DOHH2 (cell line): ENCODE results near the gene L3MBTL2.

Experiments used
- H3F3A ChIP-seq: fragments of 200-600 bp; sonication (generic), shearing (Covaris generic); 2 replicates; pipeline ENCODE4 v1.6.0; 2016; ENCODE audit warnings: antibody characterized with exemption, mild to moderate bottlenecking; ENCODE audit not compliant: control insufficient read depth, insufficient read depth
- H3K27ac ChIP-seq: fragments of 200-600 bp; sonication (generic); 2 replicates; pipeline ENCODE4 v1.5.1; 2014; ENCODE audit warnings: low read depth, mild to moderate bottlenecking, low read length, moderate library complexity
- H3K27me3 ChIP-seq: fragments of 200-600 bp; sonication (generic); 2 replicates; pipeline ENCODE4 v1.6.1; 2014; ENCODE audit warnings: mild to moderate bottlenecking, low read length, mixed read lengths; ENCODE audit not compliant: control insufficient read depth
- H3K36me3 ChIP-seq: fragments of 200-600 bp; sonication (generic); 2 replicates; pipeline ENCODE4 v1.6.1; 2014; ENCODE audit warnings: mild to moderate bottlenecking, low read length, moderate library complexity, mixed read lengths; ENCODE audit not compliant: control insufficient read depth
- H3K4me1 ChIP-seq: fragments of 200-600 bp; sonication (generic); 2 replicates; pipeline ENCODE4 v1.6.1; 2014; ENCODE audit warnings: mild to moderate bottlenecking, low read length, mixed read lengths; ENCODE audit not compliant: control insufficient read depth
- H3K4me2 ChIP-seq: fragments of 200-600 bp; sonication (generic); 2 replicates; pipeline ENCODE4 v1.6.0; 2014; ENCODE audit warnings: mild to moderate bottlenecking, low read length, moderate library complexity
- H3K4me3 ChIP-seq: fragments of 200-600 bp; sonication (generic); 2 replicates; pipeline ENCODE4 v1.5.1; 2014; ENCODE audit warnings: mild to moderate bottlenecking, low read length, mixed read lengths
- H3K79me2 ChIP-seq: fragments of 200-600 bp; sonication (generic); 2 replicates; pipeline ENCODE4 v1.6.1; 2014; ENCODE audit warnings: mild to moderate bottlenecking, low read length, mixed read lengths; ENCODE audit not compliant: control insufficient read depth
- H3K9me2 ChIP-seq: fragments of 200-600 bp; sonication (generic); replicated peaks from 2 replicates; pipeline ENCODE4 v1.6.1; 2014; ENCODE audit warnings: mild to moderate bottlenecking, low read length, mixed read lengths; ENCODE audit not compliant: control insufficient read depth
- H3K9me3 ChIP-seq: fragments of 200-600 bp; sonication (generic); 2 replicates; pipeline ENCODE4 v1.6.1; 2014; ENCODE audit warnings: antibody characterized with exemption, low read length, mixed read lengths; ENCODE audit not compliant: control insufficient read depth, insufficient read depth
- H4K20me1 ChIP-seq: fragments of 200-600 bp; sonication (generic); 2 replicates; pipeline ENCODE4 v1.6.0; 2014; ENCODE audit warnings: low read depth, mild to moderate bottlenecking, antibody characterized with exemption, low read length, moderate library complexity; ENCODE audit not compliant: control insufficient read depth, insufficient read depth
- EZH2phosphoT487 ChIP-seq: fragments of 200-600 bp; sonication (generic); IDR thresholded peaks from 2 replicates; pipeline ENCODE4 v1.6.1; 2017; ENCODE audit warnings: borderline replicate concordance, mild to moderate bottlenecking, antibody characterized with exemption, low read length, moderate library complexity, mixed read lengths
- TF ChIP-seq, protein P1 (sequence below): fragments of 200-600 bp; sonication (generic); IDR thresholded peaks from one replicate; pipeline ENCODE4 v1.5.1; 2014; ENCODE audit warnings: antibody characterized with exemption, mild to moderate bottlenecking, low read depth, low read length; ENCODE audit not compliant: poor library complexity, severe bottlenecking

L3MBTL2 gene

DNA sequence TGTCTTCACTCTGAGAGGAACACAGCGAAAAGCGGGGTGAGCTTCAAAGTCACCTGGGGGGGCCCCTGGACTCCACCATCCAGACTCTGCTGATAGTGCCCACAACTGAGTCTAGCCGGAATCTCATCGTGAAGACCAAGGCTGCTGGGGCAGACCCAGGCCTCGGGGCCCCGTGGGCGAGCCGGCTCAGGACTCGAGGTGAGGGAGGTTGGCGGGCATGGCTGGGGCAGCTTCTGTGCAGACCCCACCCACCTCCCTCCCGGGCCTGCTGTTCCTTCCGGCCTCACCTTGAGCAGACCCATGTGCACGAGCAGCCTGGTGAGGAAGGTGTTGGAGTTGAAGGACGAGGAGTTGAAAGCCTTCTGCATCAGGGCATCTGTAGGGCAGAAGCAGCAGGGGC lies 44.3 kb downstream of the L3MBTL2 start:
- H3K27me3 ChIP-seq, result no peaks in the 10 kb centered on the region
- no peaks in the 10 kb centered on the region for H3K9me2 ChIP-seq
- TF ChIP-seq, protein P1, sequence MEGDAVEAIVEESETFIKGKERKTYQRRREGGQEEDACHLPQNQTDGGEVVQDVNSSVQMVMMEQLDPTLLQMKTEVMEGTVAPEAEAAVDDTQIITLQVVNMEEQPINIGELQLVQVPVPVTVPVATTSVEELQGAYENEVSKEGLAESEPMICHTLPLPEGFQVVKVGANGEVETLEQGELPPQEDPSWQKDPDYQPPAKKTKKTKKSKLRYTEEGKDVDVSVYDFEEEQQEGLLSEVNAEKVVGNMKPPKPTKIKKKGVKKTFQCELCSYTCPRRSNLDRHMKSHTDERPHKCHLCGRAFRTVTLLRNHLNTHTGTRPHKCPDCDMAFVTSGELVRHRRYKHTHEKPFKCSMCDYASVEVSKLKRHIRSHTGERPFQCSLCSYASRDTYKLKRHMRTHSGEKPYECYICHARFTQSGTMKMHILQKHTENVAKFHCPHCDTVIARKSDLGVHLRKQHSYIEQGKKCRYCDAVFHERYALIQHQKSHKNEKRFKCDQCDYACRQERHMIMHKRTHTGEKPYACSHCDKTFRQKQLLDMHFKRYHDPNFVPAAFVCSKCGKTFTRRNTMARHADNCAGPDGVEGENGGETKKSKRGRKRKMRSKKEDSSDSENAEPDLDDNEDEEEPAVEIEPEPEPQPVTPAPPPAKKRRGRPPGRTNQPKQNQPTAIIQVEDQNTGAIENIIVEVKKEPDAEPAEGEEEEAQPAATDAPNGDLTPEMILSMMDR, result no peak
- no peak for TF ChIP-seq EZH2phosphoT487
- no peaks in the 10 kb centered on the region for H4K20me1 ChIP-seq
- H3K36me3 ChIP-seq, result peaks cover 82% of the 10 kb centered on the region
- H3K4me3 ChIP-seq, result no peak overlapping the region
- H3K9me3 ChIP-seq, result no peaks in the 10 kb centered on the region
- H3K4me2 ChIP-seq, result no peak overlapping the region
- H3K79me2 ChIP-seq, result no peaks in the 10 kb centered on the region
- H3F3A ChIP-seq, result peaks cover 5% of the 10 kb centered on the region; the same call in 1 of the 2 replicates
- no peak overlapping the region for H3K27ac ChIP-seq
- no peaks in the 10 kb centered on the region for H3K4me1 ChIP-seq

DNA sequence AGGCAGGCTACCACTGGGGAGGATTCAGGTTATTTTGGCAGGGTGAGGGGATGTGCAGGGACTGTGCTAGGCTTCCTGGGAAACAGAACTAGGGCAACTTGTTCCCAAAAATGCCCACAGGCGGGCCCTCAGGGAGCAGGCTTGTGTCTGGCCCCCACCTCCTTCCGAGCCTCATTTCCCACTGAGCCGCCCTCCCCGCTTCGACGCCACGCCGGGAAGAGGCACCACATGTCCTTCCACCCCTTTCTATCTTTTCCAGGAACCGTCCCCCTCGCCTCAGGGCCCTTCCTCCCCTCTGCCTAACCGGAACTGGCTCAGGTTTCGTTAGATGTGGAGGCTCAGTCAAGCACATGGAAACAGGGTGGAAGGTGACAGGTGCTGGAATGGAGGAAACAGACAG lies 45.0 kb downstream of the L3MBTL2 start:
- Histone ChIP-seq H3K9me3 (no peaks in the 10 kb centered on the region), H3K36me3 (peaks cover 82% of the 10 kb centered on the region), H3K4me3 (no peak overlapping the region), H3K27ac (no peak overlapping the region), H3F3A (no peaks in the 10 kb centered on the region), H3K4me2 (no peak overlapping the region), H4K20me1 (no peaks in the 10 kb centered on the region), H3K79me2 (no peaks in the 10 kb centered on the region), H3K9me2 (no peaks in the 10 kb centered on the region), H3K4me1 (no peaks in the 10 kb centered on the region), H3K27me3 (no peaks in the 10 kb centered on the region)
- no peak for TF ChIP-seq EZH2phosphoT487
- TF ChIP-seq, protein P1, result no peak

DNA sequence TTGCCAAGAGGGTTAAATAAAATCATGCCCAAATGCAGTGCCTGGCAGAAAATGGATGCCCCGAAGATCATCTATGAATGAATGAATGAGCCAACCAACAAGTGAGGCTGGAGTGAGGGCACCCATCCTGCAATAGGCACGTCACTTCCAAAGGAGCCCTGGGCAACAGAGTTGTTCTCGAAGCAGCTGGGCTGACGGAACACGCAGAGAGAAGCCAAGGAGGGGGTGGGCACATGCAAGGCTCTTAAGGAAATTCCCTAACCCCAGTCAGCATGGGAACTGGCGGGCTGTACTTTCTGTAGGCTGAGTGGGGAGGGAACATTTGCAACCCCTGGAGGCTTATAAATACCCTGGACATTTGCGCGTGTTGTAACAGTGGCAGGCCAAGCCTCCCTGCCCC lies 47.3 kb downstream of the L3MBTL2 start:
- no peaks in the 10 kb centered on the region for H3F3A ChIP-seq
- H3K9me2 ChIP-seq, result no peaks in the 10 kb centered on the region
- TF ChIP-seq, protein P1, result no peak
- TF ChIP-seq EZH2phosphoT487, result no peak
- H3K36me3 ChIP-seq, result peaks cover 90% of the 10 kb centered on the region
- no peaks in the 10 kb centered on the region for H3K4me1 ChIP-seq
- no peaks in the 10 kb centered on the region for H4K20me1 ChIP-seq
- H3K27ac ChIP-seq, result no peak overlapping the region
- no peaks in the 10 kb centered on the region for H3K9me3 ChIP-seq
- no peaks in the 10 kb centered on the region for H3K27me3 ChIP-seq
- H3K79me2 ChIP-seq, result no peaks in the 10 kb centered on the region
- H3K4me2 ChIP-seq, result no peak overlapping the region
- no peak overlapping the region for H3K4me3 ChIP-seq

DNA sequence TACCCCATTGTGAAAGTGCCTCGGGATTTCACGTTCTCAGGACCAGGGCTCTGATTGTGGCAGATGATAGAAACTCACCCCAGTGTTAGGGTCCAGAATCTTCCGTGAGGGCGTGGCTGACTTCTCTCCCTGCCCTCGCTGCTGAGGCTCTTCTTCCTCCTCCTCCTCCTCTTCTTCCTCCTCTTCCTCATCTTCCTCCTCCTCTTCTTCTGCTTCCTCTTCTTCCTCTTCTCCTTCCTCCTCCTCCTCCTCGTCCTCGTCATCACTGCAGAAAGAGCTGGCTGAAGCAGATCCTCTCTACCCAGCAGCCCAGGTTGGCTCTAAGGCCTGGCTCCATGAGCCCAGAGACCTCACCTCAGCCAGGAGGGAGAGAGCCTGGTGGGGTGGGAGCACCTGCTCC lies 49.1 kb downstream of the L3MBTL2 start:
- TF ChIP-seq EZH2phosphoT487, result no peak
- TF ChIP-seq, protein P1, result no peak
- Histone ChIP-seq H3K9me3 (no peaks in the 10 kb centered on the region), H3K9me2 (no peaks in the 10 kb centered on the region), H3K4me1 (no peaks in the 10 kb centered on the region), H3K27ac (no peak overlapping the region), H4K20me1 (no peaks in the 10 kb centered on the region), H3F3A (no peaks in the 10 kb centered on the region), H3K79me2 (no peaks in the 10 kb centered on the region), H3K27me3 (no peaks in the 10 kb centered on the region), H3K4me3 (no peak overlapping the region), H3K36me3 (peaks cover 91% of the 10 kb centered on the region), H3K4me2 (no peak overlapping the region)
